NCI-H510A (cell line): ENCODE data around the gene SLC18A2.

ENCODE experiments used
- DNase-seq: peaks from one replicate; lab custom pipeline; 2025; lab: John Stamatoyannopoulos, UW

The SLC18A2 gene

DNA sequence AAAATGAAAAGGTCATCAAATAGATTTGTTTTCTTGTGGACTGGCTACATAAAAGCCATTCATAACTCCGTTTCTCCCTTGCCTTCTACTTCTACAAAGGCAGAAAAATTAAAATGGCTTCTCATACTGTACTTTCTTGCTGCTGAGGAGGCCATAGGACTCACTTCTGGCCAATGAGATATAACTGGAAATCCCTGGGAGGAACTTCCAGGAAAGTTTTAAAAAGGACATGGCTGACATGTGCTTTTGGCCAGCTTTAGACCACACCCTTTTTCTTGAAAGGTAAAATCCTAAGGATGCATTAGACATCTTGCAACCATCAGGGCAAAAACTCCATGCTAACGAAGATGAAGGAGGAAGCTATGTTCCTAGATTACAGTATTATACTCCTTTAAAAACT lies 75.8 kb downstream of the SLC18A2 start:
- DNase-seq, result no peak

DNA sequence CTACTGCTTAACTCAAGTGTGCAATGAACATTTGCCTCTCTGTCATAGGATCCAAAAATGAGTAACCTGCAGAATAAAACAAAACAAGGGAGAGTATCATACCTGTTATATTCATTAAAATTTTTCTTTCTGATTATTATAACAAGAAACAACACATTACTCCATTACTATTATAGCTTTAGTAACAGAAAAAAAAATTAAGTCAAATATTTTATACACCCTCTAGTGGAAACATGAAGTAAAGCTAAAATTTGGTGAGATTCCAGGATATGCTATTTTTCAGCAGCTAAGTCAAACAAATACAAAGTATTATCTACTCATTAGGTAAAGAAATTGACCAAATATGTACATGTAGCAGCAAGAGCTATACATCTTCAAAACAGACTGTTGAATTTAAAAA lies 78.0 kb downstream of the SLC18A2 start:
- DNase-seq, result no peak

- DNase-seq, result no peak
Measured at GRCh38 chr10:117320050-117320665, 79.2 kb downstream of the SLC18A2 start.

DNA sequence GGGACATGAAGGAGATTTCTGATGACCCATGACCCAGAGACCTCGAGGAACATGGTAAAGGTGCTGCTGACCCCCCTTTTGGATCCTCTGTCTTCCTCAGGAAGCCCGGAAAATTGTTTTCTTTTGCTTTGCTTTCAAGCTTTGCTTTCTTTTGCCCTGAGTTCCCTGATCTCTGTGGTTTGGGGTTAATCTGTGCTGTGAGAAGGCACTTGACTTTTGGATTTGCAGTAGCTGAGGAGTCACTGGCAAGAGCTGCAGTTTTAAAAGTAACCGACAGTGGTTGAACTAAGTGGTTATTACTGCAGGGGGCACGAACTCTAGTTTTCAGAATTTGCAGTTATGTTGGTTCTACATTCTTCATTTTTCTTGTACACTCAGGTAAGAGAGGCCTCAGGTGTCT lies 81.3 kb downstream of the SLC18A2 start:
- DNase-seq, result no peak

- no peak for DNase-seq
Measured at GRCh38 chr10:117324367-117324766, 83.5 kb downstream of the SLC18A2 start.

DNA sequence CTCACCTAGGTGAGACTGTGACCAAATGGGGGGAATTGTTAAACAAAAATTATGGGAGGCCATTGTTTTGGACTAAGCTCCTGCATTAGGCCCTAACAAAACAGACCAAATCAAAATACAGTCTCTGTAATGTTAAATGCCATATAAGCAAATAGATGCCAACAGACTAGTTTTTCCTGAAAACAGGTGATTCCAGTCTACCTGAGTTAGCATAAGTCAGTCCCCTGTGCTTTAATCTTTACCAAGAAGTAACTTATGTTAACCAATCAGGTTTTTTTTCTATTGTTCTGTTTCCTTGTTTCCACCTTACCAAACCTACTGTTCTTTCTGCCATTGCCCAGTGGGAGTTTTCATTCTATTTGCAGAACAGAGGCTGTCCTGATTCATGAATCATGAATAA lies 86.3 kb downstream of the SLC18A2 start:
- DNase-seq, result no peak
